ENCODE data around the gene HAUS1. TPM values are rescaled to one million over a fixed set of nuclear protein-coding genes. Genes with fewer than 3 reads are reported as not detected.

Gene HAUS1
- total and polyA plus RNA-seq, 2 of the 8 experiments (the other 6 are each of a cell fraction or from before 2014, with no cell fraction given), result 104 TPM

GRCh38 chr18:46084431-46084830, 19.8 kb upstream of the HAUS1 start:
- Histone ChIP-seq H3K79me2 (ENCODE audit: control insufficient read depth in 1 of 2, insufficient read depth in 2 of 2, low read length in 2 of 2) (no peaks in the 10 kb centered on the region; a peak in 1 of 4 replicates), H3K9me3 (ENCODE audit: insufficient read depth in 2 of 2, low read depth in 1 of 2, low read length in 1 of 2) (no peaks in the 10 kb centered on the region), H2BK5ac (ENCODE audit: low read depth, low read length) (no peak overlapping the region), H3K4me3 (ENCODE audit: extremely low read depth in 1 of 4, insufficient read depth in 2 of 4, low read depth in 3 of 4, low read length in 4 of 4) (no peak overlapping the region), H3K56ac (replicated peaks; ENCODE audit: insufficient read length, low read depth, low read length) (no peak overlapping the region), H3K23ac (ENCODE audit: insufficient read length) (no peak overlapping the region), H3K27me3 (replicated peaks in 1 of 4; ENCODE audit: control insufficient read depth in 3 of 4, extremely low read depth in 1 of 4, insufficient read depth in 3 of 4, low read length in 3 of 4) (no peaks in the 10 kb centered on the region), H2BK12ac (ENCODE audit: low read depth, low read length) (no peak overlapping the region), H3K9ac (replicated peaks in 1 of 4; ENCODE audit: extremely low read depth in 1 of 4, low read depth in 3 of 4, low read length in 3 of 4) (no peak overlapping the region), H4K8ac (ENCODE audit: extremely low read depth, insufficient read depth, low read length) (no peak overlapping the region), H4K91ac (replicated peaks; ENCODE audit: insufficient read length, low read length) (no peak overlapping the region), H3K18ac (ENCODE audit: extremely low read depth, low read length) (no peak overlapping the region), H3K14ac (ENCODE audit: insufficient read length) (no peak overlapping the region), H2BK15ac (ENCODE audit: low read length) (no peak overlapping the region), H2AFZ (ENCODE audit: low read length) (no peak overlapping the region), H4K20me1 (replicated peaks in 1 of 2; ENCODE audit: control insufficient read depth in 1 of 2, insufficient read depth in 2 of 2, low read length in 2 of 2) (no peaks in the 10 kb centered on the region), H3K4ac (replicated peaks; ENCODE audit: insufficient read length, low read depth, low read length) (no peak overlapping the region), H3K23me2 (ENCODE audit: low read depth, low read length) (no peaks in the 10 kb centered on the region), H2BK20ac (ENCODE audit: low read length) (no peak overlapping the region), H4K5ac (ENCODE audit: insufficient read length, low read depth, low read length) (no peak overlapping the region), H3K4me1 (replicated peaks in 1 of 4; ENCODE audit: control insufficient read depth in 3 of 4, insufficient read depth in 4 of 4, low read length in 3 of 4) (no peaks in the 10 kb centered on the region), H3K79me1 (ENCODE audit: low read depth, low read length) (no peaks in the 10 kb centered on the region; the same call in 1 of the 2 replicates), H3K36me3 (ENCODE audit: control insufficient read depth in 2 of 4, insufficient read depth in 4 of 4, low read length in 3 of 4) (peaks cover 22 to 100% (median 78%) of the 10 kb centered on the region in 4 experiments), H2AK5ac (ENCODE audit: low read depth, low read length) (no peak overlapping the region), H2BK120ac (replicated peaks; ENCODE audit: low read depth, low read length) (no peak overlapping the region), H3K27ac (ENCODE audit: low read depth, low read length) (no peak overlapping the region), H3K4me2 (ENCODE audit: insufficient read depth in 1 of 2, low read depth in 2 of 2, low read length in 2 of 2) (no peak overlapping the region)
- FAIRE-seq (no peak), DNase-seq (ENCODE audit: low read depth in 1 of 2, low spot score in 2 of 2) (no peak)
- CTCF ChIA-PET (ENCODE audit: partially characterized antibody), result interaction anchor here (2.4 kb wide), 1 partner anchor 11 kb away, joined by 17 read pairs; no protein-coding TSS in a partner anchor
- POLR2A ChIA-PET (ENCODE audit: partially characterized antibody), result interaction anchor here (5.3 kb wide), 1 partner anchor 9 kb away, joined by 30 read pairs; no protein-coding TSS in a partner anchor
- 90% methylated on average over 2 of the region's 2 CpGs; no CpG with 5 or more reads in 1 of the 2 experiments for WGBS, 2 experiments (ENCODE audit: extremely low coverage in 1 of 2, insufficient coverage in 1 of 2, insufficient read length in 1 of 2, insufficient replicate concordance in 2 of 2, low coverage in 1 of 2, low lambda C conversion rate in 2 of 2, missing lambda C conversion rate in 1 of 2)
- TF ChIP-seq ATF2 (IDR thresholded peaks at IDR 0.05; ENCODE audit: low read length) (no peak), PHF8 (conservative IDR thresholded peaks at IDR 0.05; ENCODE audit: low read depth, low read length) (no peak), MAX (IDR thresholded peaks at IDR 0.05) (no peak), RAD21 (IDR thresholded peaks at IDR 0.05 in 1 of 2, conservative IDR thresholded peaks at IDR 0.05 in 1 of 2; ENCODE audit: low read depth in 2 of 2, low read length in 2 of 2) (no peak), E2F6 (IDR thresholded peaks at IDR 0.05) (no peak), POU5F1 (IDR thresholded peaks at IDR 0.05; ENCODE audit: low read depth, low read length) (no peak), FOSL1 (IDR thresholded peaks at IDR 0.05; ENCODE audit: insufficient read depth, low read depth, low read length) (no peak), MAFK (IDR thresholded peaks at IDR 0.05; ENCODE audit: low read depth, low read length) (no peak), BACH1 (IDR thresholded peaks at IDR 0.05; ENCODE audit: low read length) (no peak), HDAC6 (IDR thresholded peaks at IDR 0.05; ENCODE audit: low read depth, low read length) (no peak), SP4 (IDR thresholded peaks at IDR 0.05; ENCODE audit: low read length) (no peak)
